Endometrial microvascular endothelial cells (primary cell): Measurements from ENCODE around the gene ANP32A. TPM values are rescaled to one million over a fixed set of nuclear protein-coding genes. Genes with fewer than 3 reads are reported as not detected.

Experiments
- in situ Hi-C: cut with HindIII; loops from 2 replicates; pipeline ENCODE4 v1.10.0; 2017; ENCODE audit warnings: low sequenced_read_pairs, low pct_unique_long_range_greater_than_20kb; ENCODE audit errors: inconsistent ontology term
- total RNA-seq: library from RNA; depleted of rRNA; stranded (reverse); fragments of >200 nt; gene quantifications from one replicate; pipeline ENCODE4 v1.2.3, GENCODE V29; 2015; ENCODE audit errors: inconsistent ontology term

ANP32A gene
- total RNA-seq, 1 donor from 2014 or later, result 91.5 TPM

DNA sequence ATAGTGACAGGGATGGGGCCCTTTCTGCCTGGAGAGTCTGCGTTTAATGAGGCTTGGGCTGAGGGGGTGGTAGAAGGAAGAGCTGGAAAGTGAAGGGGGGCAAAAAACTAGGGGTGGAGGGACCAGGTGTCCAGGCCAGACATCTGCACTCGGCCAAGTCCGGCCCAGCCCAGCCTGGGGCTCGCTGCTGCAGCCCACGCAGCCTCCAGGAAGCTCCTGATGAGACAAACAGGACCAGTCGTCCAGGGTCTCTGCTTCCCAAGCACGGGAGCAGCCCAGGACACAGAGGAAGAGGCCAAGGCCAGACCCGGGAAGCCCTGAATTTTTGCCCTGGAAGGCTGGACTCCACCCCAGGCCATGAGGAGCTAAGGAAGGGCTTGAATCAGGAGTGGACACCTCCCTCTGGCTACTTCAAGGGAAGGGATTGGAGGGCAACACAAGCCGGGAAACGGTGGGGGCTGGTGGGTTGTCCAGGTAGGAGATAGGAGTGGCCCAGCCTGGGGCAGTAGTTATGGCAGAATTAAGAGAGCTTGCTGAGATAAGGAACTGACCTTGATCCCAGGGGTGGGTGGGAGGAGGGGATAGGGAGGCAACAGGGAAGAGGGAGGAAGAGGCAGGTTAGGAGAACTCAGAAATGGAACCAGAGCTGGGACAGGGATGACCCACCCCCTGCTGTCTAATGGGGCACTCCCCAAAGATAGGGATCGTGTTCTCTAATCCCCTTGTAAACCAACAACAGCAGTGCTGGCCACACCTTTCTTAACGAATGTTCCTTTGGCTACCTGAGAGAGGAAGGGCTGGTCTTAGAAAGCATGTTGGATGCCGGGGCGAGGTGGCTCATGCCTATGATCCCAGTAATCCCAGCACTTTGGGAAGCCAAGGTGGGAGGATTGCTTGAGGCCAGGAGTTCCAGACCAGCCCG, 89.5 kb downstream of the ANP32A start:
- in situ Hi-C loops, result no loop called here

GRCh38 chr15:68730471-68730919, 90.2 kb downstream of the ANP32A start:
- in situ Hi-C loops, result no loop called here

DNA sequence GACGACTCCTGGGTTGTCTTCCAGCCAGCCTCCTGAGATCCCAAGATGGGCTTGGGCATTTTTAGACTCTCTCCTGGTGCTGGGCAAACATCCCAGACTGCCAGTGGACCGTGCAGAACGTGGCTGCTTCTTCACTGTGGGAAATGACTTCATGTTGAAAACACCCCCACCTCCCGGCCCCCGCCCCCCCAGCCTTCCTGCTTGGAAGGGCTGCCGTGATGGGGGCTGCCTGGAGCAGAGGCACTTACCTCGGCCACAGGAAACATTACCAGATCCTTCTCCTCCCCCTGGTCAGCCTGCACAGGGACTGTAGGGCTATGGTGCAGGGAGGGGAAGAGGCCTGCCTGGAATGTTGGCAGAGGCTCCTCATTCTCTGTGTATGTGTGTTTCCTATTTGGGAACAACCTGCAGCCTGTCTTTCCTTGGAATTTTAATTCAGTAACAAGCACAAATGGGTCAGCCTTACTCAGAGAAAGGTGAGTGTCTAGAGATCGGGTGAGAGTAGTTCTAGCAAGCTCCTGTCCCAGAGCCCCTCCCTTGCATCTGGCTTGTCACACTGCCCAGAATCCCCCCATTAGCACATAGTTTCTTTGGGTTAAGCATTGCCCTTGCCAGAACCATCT, 90.8 kb downstream of the ANP32A start:
- in situ Hi-C loops, result no loop called here

Other genes starting within 250 kb of the ANP32A start
- 4.0 TPM for gene CORO2B, start 241.9 kb downstream of the ANP32A start, total RNA-seq
- gene SPESP1, start 109.6 kb upstream of the ANP32A start, total RNA-seq, result 1.5 TPM
- gene NOX5, start 193.8 kb upstream of the ANP32A start, total RNA-seq, result under 0.01 TPM